ENCODE measurements around the gene NT5C3B. TPM values are rescaled to one million over a fixed set of nuclear protein-coding genes. Genes with fewer than 3 reads are reported as not detected.

The NT5C3B gene
- total RNA-seq, 1 experiment from 2014 or later: 118 TPM

DNA sequence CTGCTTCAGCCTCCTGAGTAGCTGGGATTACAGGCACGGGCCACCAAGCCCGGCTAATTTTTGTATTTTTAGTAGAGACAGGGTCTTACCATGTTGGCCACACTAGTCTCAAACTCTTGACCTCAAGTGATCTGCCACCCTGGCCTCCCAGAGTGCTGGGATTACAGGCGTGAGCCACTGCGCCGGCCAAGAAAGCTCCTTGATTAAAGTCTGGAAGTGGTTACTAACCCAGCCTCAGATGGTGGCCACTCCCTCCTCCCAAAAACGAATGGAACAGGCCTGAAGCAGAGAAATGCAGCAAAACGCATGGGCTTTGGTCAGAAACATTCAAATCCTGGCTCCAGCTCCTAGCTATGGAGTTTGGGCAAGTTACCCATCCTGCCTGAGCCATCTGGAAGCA is 11.9 kb downstream of the NT5C3B start:
- DNase-seq (ENCODE audit: low read depth, low spot score) (no peak), ATAC-seq (no peak)
- no peak overlapping the region for H3K27ac ChIP-seq (ENCODE audit: low read length)
- no peaks in the 10 kb centered on the region for H3K9me3 ChIP-seq (ENCODE audit: control insufficient read depth, insufficient read depth, low read depth, low read length)
- no peak overlapping the region for H3K4me3 ChIP-seq (ENCODE audit: low read depth in 2 of 2, low read length in 2 of 2)
- ChIA-PET CTCF (interaction anchor here (0.6 kb wide), 1 partner anchor 51 kb away, joined by 3 read pairs; no protein-coding TSS in a partner anchor), POLR2A (interaction anchor here (0.6 to 0.7 kb wide), 3 partner anchors 12 to 205 kb away, joined by 3 to 7 read pairs (median 7); partner anchors contain the start of gene FKBP10)
- TF ChIP-seq SIN3A (IDR thresholded peaks at IDR 0.05; ENCODE audit: borderline replicate concordance, insufficient read depth, low read depth, low read length): no peak
- TF ChIP-seq TCF7L2 (IDR thresholded peaks at IDR 0.05; ENCODE audit: low read depth, low read length): no peak
- no peak for TF ChIP-seq CTCF (IDR thresholded peaks at IDR 0.05)
- TF ChIP-seq POLR2AphosphoS5 (IDR thresholded peaks at IDR 0.05; ENCODE audit: low read depth, low read length): no peak
- no peak for TF ChIP-seq REST (IDR thresholded peaks at IDR 0.05; ENCODE audit: insufficient read depth in 1 of 2, low read depth in 2 of 2, low read length in 1 of 2)
- no TSS peak for BruUV-seq (replicated peaks)
- intact Hi-C loops (cut with micrococcal nuclease; ENCODE audit: unreplicated experiment): no loop called here
- in situ Hi-C loops (cut with HindIII; ENCODE audit: low pct_unique_long_range_greater_than_20kb, low sequenced_read_pairs): no loop called here
- no peaks in the 10 kb centered on the region; the same call in 1 of the 2 replicates for H3K4me1 ChIP-seq (ENCODE audit: control insufficient read depth, insufficient read depth, low read length)
- no peaks in the 10 kb centered on the region for H3K36me3 ChIP-seq (ENCODE audit: control insufficient read depth, insufficient read depth, low read length)
- H3K27me3 ChIP-seq (ENCODE audit: control insufficient read depth, insufficient read depth, low read length): no peaks in the 10 kb centered on the region

- peak; percentile 11; the same call in 1 of the 2 replicates for ATAC-seq
- Histone ChIP-seq H3K9me3 (ENCODE audit: control insufficient read depth, insufficient read depth, low read depth, low read length) (no peaks in the 10 kb centered on the region), H3K4me1 (ENCODE audit: control insufficient read depth, insufficient read depth, low read length) (no peaks in the 10 kb centered on the region; the same call in 1 of the 2 replicates), H3K27me3 (ENCODE audit: control insufficient read depth, insufficient read depth, low read length) (no peaks in the 10 kb centered on the region), H3K27ac (ENCODE audit: low read length) (no peak overlapping the region), H3K4me3 (ENCODE audit: low read depth in 2 of 2, low read length in 2 of 2) (no peak overlapping the region), H3K36me3 (ENCODE audit: control insufficient read depth, insufficient read depth, low read length) (no peaks in the 10 kb centered on the region)
- in situ Hi-C loops (cut with HindIII; ENCODE audit: low pct_unique_long_range_greater_than_20kb, low sequenced_read_pairs) (no loop called here), intact Hi-C loops (cut with micrococcal nuclease; ENCODE audit: unreplicated experiment) (no loop called here)
- CTCF ChIA-PET: interaction anchor here (0.6 kb wide), 1 partner anchor 50 kb away, joined by 3 read pairs; no protein-coding TSS in a partner anchor
- TF ChIP-seq POLR2AphosphoS5 (IDR thresholded peaks at IDR 0.05; ENCODE audit: low read depth, low read length) (peak; percentile 38; the same call in 1 of the 2 replicates), REST (IDR thresholded peaks at IDR 0.05; ENCODE audit: insufficient read depth in 1 of 2, low read depth in 2 of 2, low read length in 1 of 2) (no peak), TCF7L2 (IDR thresholded peaks at IDR 0.05; ENCODE audit: low read depth, low read length) (no peak), CTCF (IDR thresholded peaks at IDR 0.05) (no peak), SIN3A (IDR thresholded peaks at IDR 0.05; ENCODE audit: borderline replicate concordance, insufficient read depth, low read depth, low read length) (no peak)
- POLR2A ChIA-PET: interaction anchor here (0.6 to 0.7 kb wide), 2 partner anchors 18 to 205 kb away, joined by 7 read pairs; no protein-coding TSS in a partner anchor
- DNase-seq (ENCODE audit: low read depth, low spot score): no peak
- BruUV-seq (replicated peaks): no TSS peak
Measured at GRCh38 chr17:41823580-41823979, 12.5 kb downstream of the NT5C3B start.
